ENCODE data around the gene ZNRD2. TPM values are rescaled to one million over a fixed set of nuclear protein-coding genes. Genes with fewer than 3 reads are reported as not detected.

Gene ZNRD2
- total and polyA plus RNA-seq, 2 experiments from 2014 or later = 20.5 to 52.4 TPM

- peaks cover 7% of the 10 kb centered on the region for H3K4me1 ChIP-seq (ENCODE audit: insufficient read depth)
- peaks cover 9% of the 10 kb centered on the region for H3K79me2 ChIP-seq
- no peak overlapping the region for H3K4me3 ChIP-seq
- H3K27ac ChIP-seq = no peak overlapping the region
- H2AFZ ChIP-seq = no peak overlapping the region
- no peaks in the 10 kb centered on the region for H3K9me2 ChIP-seq (replicated peaks; ENCODE audit: insufficient read depth)
- no peaks in the 10 kb centered on the region for H3K36me3 ChIP-seq (replicated peaks; ENCODE audit: insufficient read depth, low read depth)
- no peaks in the 10 kb centered on the region for H3K9me3 ChIP-seq (ENCODE audit: low read depth)
- TF ChIP-seq CTCF (IDR thresholded peaks at IDR 0.05; ENCODE audit: poor library complexity) = no peak
- no peak for TF ChIP-seq EZH2phosphoT487 (IDR thresholded peaks at IDR 0.05; ENCODE audit: low read depth, severe bottlenecking, unreplicated experiment)
- no peak for TF ChIP-seq EZH2 (IDR thresholded peaks at IDR 0.05; ENCODE audit: borderline replicate concordance)
- no peaks in the 10 kb centered on the region for H3K27me3 ChIP-seq
- WGBS (ENCODE audit: low lambda C conversion rate, missing lambda C conversion rate) = 95% methylated on average over 3 of the region's 3 CpGs
- DNase-seq (ENCODE audit: low spot score) = no peak
- H4K20me1 ChIP-seq (ENCODE audit: insufficient read depth, poor library complexity, severe bottlenecking) = no peaks in the 10 kb centered on the region
- no peak overlapping the region for H3K4me2 ChIP-seq
Measured at GRCh38 chr11:65549096-65549495, 21.2 kb upstream of the ZNRD2 start.

GRCh38 chr11:65551572-65552387 lies 18.5 kb upstream of the ZNRD2 start:
- no peaks in the 10 kb centered on the region for H3K9me2 ChIP-seq (replicated peaks; ENCODE audit: insufficient read depth)
- H3K4me2 ChIP-seq = peak overlapping the region; percentile 60
- no peak for TF ChIP-seq EZH2phosphoT487 (IDR thresholded peaks at IDR 0.05; ENCODE audit: low read depth, severe bottlenecking, unreplicated experiment)
- peak; percentile 43 for TF ChIP-seq CTCF (IDR thresholded peaks at IDR 0.05; ENCODE audit: poor library complexity)
- TF ChIP-seq EZH2 (IDR thresholded peaks at IDR 0.05; ENCODE audit: borderline replicate concordance) = no peak
- no peaks in the 10 kb centered on the region for H4K20me1 ChIP-seq (ENCODE audit: insufficient read depth, poor library complexity, severe bottlenecking)
- H3K36me3 ChIP-seq (replicated peaks; ENCODE audit: insufficient read depth, low read depth) = no peaks in the 10 kb centered on the region
- H3K4me1 ChIP-seq (ENCODE audit: insufficient read depth) = peaks cover 25% of the 10 kb centered on the region
- H2AFZ ChIP-seq = no peak overlapping the region
- peak overlapping the region; percentile 23 for H3K27ac ChIP-seq
- no peaks in the 10 kb centered on the region for H3K9me3 ChIP-seq (ENCODE audit: low read depth)
- peaks cover 27% of the 10 kb centered on the region for H3K79me2 ChIP-seq
- WGBS (ENCODE audit: low lambda C conversion rate, missing lambda C conversion rate) = 69% methylated on average over 17 of the region's 17 CpGs
- no peak overlapping the region for H3K4me3 ChIP-seq
- no peaks in the 10 kb centered on the region for H3K27me3 ChIP-seq
- DNase-seq (ENCODE audit: low spot score) = peak; percentile 78

- Histone ChIP-seq H3K9me2 (replicated peaks; ENCODE audit: insufficient read depth) (no peaks in the 10 kb centered on the region), H4K20me1 (ENCODE audit: insufficient read depth, poor library complexity, severe bottlenecking) (no peaks in the 10 kb centered on the region), H3K27me3 (no peaks in the 10 kb centered on the region), H3K4me2 (no peak overlapping the region), H2AFZ (no peak overlapping the region), H3K4me1 (ENCODE audit: insufficient read depth) (peaks cover 32% of the 10 kb centered on the region), H3K79me2 (peaks cover 29% of the 10 kb centered on the region), H3K36me3 (replicated peaks; ENCODE audit: insufficient read depth, low read depth) (no peaks in the 10 kb centered on the region), H3K9me3 (ENCODE audit: low read depth) (no peaks in the 10 kb centered on the region), H3K27ac (no peak overlapping the region), H3K4me3 (no peak overlapping the region)
- no peak for DNase-seq (ENCODE audit: low spot score)
- TF ChIP-seq CTCF (IDR thresholded peaks at IDR 0.05; ENCODE audit: poor library complexity) (no peak), EZH2phosphoT487 (IDR thresholded peaks at IDR 0.05; ENCODE audit: low read depth, severe bottlenecking, unreplicated experiment) (no peak), EZH2 (IDR thresholded peaks at IDR 0.05; ENCODE audit: borderline replicate concordance) (no peak)
- WGBS (ENCODE audit: low lambda C conversion rate, missing lambda C conversion rate) = 90% methylated on average over 9 of the region's 9 CpGs
Measured at GRCh38 chr11:65552388-65552951, 17.8 kb upstream of the ZNRD2 start.
